HUDEP-2 (cell line): ENCODE measurements around the gene PSME3IP1.
"Not testable (repeated sequence)": the region's sequence is repeated elsewhere in the genome, so short reads cannot be mapped to it uniquely, and the experiment has no call there.

ENCODE experiments used
- DNase-seq, 76 experiments: peaks; one replicate each; lab custom pipeline; 2025; ENCODE audit not compliant: unreplicated experiment in 76 of 76; lab: John Stamatoyannopoulos, UW

PSME3IP1 gene

DNA sequence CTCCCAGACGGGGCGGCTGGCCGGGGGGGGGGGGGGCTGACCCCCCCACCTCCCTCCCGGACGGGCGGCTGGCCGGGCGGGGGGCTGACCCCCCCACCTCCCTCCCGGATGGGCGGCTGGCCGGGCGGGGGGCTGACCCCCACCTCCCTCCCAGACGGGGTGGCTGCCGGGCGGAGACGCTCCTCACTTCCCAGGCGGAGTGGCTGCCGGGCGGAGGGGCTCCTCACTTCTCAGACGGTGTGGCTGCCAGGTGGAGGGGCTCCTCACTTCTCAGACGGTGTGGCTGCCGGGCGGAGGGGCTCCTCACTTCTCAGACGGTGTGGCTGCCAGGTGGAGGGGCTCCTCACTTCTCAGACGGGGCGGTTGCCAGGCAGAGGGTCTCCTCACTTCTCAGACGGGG, 15.1 kb upstream of the PSME3IP1 start:
- DNase-seq = not testable (repeated sequence)

DNA sequence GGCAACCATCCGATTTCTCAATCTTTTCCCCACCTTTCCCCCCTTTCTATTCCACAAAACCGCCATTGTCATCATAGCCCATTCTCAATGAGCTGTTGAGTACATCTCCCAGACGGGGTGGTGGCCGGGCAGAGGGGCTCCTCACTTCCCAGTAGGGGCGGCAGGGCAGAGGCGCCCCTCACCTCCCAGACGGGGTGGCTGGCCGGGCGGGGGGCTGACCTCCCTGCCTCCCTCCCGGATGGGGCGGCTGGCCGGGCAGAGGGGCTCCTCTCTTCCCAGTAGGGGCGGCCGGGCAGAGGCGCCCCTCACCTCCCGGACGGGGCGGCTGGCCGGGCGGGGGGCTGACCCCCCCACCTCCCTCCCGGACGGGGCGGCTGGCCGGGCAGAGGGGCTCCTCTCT, 14.5 kb upstream of the PSME3IP1 start:
- DNase-seq = not testable (repeated sequence)

DNA sequence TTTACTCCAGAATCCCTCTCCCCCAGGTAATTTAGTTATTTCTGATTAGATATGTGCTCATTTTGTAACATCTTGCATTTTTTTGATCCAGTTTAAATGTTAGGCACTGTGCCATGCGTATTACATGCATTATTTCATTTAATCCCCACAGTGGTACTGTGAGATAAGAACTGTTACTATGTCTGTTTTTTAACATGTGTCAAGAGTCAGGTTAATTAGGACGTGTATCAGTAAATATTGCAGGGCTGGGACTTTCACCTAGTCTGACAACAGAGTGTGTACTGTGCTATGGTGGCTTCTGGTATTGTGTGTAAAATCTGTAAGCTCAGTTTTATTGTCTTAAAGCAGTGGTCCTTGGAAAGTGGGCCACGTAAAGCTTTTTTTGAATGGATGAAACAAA, 10.9 kb upstream of the PSME3IP1 start:
- DNase-seq = peak in 2 of 76 experiments; percentile 4 to 7

DNA sequence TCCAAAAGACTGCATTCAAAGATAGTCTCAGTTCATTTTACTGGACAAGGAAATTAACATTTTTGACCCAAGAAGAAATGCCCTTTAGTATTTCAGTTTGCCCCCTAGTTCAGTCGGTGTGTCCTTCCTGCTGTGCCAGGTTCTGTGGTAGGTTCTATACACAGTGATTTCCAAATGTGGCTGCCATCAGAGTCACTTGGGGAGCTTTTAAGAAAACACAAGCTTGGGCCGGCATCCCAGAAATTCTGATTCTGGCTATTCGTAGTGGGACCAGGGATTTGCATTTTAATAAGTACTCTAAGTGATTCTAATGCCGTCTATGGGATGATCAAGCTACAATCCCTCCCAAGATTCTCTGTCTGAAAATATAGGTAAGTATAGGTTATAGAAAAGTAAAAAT, 10.4 kb upstream of the PSME3IP1 start:
- DNase-seq = no peak

DNA sequence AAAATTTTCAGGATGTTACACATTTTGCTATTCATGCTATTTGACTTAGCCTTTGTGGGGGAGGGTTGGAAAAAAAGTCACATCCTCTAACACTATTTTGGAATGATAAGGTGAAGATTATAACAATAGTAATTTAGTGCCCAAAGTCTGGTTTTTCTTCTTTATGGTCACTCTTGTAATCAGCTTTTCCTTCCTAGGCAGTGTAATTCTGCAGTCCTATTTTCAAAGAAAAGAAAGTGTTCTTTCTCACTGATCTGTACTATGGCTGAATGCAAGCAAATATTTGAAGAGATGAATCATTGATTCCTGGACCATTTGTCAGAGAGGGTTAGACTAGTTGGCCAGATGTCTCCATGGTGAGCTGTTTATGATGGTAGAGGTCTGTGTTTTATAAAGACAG, 8.7 kb upstream of the PSME3IP1 start:
- DNase-seq = no peak

DNA sequence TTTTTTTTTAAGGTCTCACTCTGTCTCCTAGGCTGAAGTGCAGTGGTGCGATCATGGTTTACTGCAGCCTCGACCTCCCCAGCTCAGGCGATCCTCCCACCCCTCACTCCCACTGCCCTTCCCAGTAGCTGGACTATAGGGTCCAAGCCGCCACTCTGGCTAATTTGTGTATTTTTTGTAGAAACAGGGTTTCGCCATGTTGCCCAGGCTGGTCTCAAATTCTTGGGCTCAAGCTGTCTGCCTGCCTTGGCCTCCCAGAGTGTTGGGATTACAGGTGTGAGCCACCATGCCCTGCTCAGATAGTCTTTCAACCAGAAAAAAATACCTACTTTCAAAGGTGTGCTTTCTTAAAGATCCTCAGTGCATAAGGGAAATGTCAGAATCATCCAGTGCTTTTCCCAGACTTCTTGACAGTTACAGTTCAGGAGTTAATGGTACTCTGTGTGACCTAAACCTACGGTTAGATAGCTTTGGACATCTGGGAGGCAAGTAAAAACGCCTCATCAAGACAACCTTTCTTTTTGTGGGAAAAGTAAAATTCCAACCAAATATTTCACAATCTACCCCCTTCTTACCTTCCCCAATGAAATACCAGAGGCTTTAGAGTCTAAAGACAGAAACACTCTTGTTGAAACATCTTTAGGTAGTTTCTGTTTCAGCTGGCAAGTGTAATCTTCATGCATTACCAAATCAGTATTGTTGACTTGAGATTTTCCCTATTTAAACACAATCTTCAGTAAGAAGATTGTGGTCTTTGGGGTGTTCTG, 7.1 kb upstream of the PSME3IP1 start:
- no peak for DNase-seq

DNA sequence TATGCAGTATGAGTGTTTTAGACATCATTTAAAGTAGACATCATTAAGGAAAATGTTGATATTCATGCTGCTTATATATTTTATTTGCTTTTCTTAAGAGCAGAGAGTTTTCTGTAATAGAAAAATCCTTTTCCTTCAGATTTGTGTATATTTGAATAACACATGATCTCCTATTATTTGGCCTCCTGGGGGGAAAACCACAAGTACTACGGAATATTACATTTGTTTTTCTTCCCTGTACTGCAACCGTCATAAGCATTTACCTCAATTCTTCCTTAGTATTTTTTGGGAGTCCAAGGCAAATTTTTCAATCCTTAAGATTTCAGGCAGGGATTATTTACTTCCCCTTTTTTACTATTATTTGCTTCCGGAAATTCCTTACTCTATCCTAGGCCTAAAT, 6.3 kb upstream of the PSME3IP1 start:
- no peak for DNase-seq

DNA sequence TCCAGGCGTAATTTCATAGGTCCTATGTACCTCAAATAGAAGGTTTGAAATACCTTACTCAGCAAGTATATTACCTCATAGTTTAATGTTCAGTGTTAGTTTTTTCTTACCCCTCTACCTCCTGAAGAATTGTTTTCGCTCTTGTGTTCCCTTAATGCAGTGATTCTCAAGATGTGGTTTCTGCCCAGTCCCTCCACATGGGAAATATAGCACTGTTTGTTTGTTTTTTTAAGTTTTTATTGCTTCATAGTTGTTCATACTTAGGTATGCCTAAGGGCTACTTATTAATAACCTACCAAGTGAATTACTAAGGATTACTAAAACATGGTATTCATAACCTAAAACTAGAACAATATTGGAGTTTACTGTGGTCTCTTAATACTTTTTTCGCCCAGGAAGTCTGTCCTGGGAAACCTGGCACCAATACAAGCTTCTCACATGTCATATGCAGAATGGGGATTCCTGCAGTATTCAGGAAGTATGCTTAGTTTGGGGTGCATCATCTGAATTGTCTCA, 5.3 kb upstream of the PSME3IP1 start:
- DNase-seq = no peak

DNA sequence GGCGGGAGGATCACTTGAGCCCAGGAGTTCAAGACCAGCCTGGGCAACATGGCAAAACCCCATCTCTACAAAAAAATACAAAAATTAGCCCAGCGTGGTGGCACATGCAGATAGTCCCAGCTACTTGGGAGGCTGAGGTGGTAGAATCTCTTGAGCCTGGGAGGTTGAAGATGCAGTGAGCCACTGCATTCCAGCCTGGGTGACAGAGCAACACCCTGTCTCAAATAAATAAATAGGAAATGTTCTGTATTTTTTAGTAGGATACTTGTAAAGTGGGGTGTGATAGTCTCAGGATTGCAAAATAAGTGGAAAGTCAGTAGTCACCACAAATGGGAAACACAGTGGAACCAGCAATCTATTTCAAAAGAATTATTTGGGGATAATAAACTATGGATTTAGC, 4.3 kb upstream of the PSME3IP1 start:
- DNase-seq = no peak

DNA sequence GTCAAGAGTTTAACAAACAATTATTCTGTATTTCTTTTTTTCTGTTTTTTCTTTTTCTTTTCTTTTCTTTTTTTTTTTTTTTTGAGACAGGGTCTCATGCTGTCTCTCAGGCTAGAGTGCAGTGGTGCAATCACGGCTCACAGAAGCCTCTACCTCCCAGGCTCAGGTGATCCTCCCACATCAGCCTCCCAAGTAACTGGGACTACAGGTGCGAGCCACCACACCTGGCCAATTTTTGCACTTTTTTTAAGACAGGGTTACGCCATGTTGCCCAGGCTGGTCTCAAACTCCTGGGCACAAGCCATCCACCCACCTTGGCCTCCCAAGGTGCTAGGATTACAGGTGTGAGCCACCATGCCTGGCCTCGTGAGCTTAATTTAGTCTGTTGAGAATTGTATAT, 3.7 kb upstream of the PSME3IP1 start:
- DNase-seq = not testable (repeated sequence)

DNA sequence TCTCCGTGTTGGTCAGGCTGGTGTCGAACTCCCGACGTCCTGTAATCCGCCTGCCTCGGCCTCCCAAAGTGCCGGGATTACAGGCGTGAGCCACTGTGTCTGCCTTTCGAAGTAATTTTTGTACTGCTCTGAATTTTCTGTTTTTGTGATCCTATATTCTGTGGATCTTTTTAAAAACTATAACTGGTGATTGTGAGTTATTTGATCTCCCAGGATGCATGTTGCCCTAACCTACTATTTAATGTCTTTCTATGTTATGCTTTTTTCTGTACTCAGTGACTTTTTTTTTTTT, 2.8 kb upstream of the PSME3IP1 start:
- no peak for DNase-seq

DNA sequence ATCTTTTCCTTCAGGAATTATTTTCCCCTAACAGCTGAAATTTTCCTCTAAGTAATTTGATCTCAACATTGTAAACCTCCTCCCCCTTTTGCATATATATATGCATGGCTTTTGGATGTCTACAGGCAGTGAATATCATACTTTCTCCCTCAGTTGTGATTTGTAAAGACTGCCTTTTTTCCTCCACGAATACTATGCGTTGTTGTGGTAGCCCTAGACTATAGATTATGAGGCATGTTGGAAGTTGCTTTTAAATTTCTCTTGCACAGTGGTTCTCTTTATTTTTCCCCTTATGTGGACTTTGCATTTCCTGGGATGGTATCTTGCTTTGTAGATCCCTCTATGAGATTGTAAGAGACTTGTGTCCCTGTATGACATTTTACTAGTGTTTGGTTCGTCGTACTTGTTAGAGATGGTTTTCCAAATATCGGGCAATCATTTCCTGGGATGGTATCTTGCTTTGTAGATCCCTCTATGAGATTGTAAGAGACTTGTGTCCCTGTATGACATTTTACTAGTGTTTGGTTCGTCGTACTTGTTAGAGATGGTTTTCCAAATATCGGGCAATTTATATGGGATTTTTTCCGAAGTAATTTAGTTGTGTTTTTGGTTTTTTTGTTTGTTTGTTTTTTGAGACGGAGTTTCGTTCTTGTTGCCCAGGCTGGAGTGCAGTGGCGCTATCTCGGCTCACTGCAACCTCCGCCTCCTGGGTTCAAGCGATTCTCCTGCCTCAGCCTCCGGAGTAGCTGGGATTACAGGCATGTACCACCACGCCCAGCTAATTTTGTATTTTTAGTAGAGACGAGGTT, 2.3 kb upstream of the PSME3IP1 start:
- DNase-seq = not testable (repeated sequence)

DNA sequence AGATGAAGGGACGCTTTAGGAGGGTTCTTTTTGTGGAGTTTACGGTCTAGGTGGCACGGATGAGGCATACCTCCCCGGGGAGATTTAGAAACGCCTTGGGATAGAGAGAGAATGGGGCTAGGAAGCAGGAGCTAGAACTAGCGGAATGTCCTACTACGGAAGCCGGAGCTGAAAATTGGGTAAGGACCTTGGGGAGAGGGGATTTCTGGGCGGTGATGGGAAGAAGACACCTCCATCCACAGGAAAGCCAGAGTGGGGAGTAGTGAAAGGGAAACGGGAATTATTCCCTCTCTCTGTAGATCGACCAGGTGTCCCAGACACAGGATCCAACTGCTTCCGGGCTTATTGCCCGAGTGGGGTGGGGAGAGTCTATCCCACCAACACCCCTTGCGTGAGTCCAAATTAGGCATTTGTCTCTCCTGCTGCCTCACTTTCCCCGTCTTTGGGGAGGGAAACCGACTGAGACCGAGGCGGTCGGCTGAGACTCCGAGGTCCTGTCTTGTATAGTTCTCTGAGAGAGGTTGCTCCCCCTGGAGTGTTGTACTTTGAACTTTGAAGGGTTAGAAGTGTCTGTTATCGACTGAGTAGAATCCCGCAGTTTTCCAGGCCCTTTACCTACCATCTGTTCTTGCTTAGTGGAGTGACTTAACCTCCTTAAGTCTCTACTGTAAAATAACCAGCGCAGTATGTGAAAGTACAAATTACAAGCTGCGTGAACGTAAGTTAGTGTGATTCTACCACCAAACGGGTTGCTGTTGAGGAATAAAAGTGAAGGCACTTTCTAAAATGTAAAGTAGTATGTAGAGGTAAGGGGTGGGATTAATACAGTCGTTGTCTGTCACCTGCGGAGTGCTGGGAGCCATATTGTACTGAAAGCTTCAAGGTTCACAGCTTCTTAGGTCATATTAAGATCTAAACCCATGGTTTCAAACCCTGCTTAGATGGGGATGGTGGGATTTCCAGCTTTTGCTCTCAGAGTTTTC, 1.3 kb upstream of the PSME3IP1 start:
- DNase-seq = peak in 22 of 76 experiments; percentile 2 to 31 (median 12)

DNA sequence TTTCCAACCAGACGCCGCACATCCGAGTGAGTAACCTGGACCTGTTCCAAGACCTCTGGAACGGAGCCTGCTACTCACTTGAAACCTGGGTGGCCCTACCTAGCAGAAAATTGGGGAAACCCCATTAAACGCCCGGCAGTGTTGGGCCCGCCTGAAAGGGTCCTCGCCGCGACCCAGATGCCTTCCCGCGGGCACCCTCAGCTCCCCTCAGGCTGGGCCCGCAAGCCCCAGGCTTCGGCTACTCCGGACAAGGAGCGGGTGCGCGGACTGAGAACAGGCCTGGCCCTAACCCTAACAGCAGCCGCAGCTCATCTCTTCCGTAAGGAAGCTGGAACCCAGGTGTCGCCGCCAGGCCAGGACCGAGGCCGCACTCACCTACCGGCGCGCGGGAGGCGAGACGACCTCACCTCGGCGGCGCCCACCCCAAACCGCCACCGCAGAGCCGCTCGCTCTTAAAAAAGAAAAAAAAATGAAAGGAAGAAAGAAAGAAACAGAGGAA, 344 bp downstream of the PSME3IP1 start:
- DNase-seq = peak in 36 of 76 experiments; percentile 2 to 70 (median 24)

DNA sequence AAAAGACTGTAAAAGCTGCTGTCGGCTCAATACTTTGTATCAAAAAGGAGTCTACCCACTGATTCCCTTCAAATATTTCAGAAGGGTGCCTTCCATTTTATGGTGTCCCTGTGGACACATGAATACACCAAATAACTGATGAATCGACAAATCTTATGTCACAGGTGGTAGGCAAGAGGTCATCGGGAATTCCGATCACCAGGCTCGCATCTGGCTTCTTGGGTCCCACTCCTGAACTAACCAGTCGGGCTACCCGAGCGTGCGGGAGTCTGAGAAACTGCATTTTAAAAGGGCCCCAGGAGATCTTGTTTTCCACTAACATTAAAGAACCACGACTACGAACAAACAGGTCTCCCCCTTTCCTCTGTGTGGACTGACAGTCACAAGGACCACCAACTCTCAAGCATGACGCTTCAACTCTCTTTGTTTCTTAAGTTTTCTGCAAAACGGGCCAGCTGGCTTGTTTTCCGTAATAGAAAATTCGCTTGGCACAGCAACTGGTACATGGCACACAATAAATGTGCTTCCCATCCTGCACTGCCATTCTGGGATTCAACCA, 873 bp downstream of the PSME3IP1 start:
- peak in 1 of 76 experiments; percentile 26 for DNase-seq

DNA sequence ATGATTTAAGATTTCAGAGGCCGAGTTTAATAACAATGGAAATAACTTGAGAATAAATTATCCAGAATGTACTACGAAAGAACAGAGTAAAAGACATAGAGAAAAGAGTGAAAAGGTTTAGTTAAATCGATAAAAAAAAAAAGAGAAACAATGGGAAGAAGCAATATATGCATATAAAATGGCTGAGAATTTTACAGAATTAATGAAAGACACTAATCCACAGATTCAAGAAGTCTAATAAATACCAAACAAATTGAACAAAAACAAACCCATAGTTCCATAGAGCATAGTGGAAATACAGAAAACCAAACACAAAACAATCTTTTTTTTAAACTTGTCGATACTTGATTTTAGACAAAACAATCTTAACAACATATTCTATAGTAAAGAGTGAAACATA, 1.7 kb downstream of the PSME3IP1 start:
- no peak for DNase-seq

DNA sequence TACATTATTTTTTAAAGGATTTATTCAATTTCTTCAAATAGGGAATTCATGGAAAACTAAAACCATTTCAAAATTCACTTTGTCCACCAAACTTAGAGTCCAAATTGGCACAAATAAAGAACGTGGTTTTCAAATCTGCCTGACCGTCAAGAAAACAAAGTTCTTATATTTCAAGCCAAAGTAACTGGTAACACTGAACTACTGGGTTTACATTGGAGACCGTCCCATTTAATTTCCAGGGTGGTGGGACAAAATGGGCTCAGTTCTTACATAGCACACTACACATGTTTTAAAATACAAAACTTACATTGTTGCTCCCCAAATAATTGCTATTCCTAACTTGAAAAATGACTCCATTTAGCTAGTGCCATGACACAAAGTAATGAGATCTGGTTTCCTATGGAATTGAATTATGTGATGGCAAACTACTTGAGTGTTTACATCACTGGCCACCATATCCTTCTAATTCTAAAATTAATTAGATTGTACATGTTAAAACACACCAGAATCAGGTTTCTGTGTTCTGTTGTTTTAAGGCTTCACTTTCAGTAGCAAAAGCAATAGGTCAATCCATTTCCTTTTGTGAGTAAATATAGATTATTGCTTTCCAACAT, 6.5 kb downstream of the PSME3IP1 start:
- DNase-seq = no peak

DNA sequence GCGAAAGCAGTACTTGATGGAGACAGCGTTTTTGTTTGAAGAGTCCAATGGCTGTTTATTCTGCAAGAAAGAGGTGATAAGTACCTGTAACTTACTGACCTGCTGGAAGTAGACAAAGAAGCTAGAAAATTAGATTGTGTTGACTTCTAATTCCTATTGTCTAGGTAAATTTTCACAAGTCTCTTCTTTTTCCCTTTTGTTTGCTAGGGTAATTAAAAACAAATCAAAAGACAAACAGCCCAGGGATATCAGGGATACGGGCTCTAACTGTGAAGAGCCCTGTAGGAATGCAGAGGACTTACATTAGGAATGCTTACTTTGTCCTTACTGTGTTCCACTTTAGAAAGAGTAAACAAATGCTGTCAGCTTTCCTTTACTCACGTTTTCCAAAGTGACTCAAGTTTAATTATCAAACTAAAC, 7.0 kb downstream of the PSME3IP1 start:
- DNase-seq = no peak

DNA sequence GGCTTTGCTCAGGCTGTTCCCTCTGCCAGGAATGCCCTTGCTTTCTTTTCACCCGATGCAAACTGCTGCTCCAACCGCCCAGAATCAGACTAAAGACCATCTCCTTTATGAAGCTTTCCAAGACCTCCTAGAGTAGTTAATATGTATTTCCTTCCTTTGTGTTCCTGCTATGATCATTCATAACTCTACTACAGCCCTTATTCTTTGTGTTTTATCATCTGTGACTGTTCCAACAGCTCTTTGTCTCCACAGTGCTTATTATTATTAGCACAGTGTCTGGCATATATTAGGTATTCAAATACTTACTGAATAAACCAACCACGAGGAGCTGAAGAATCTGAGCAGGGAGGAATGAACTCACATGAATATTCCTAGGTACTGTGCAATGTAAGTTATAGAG, 7.6 kb downstream of the PSME3IP1 start:
- no peak for DNase-seq

DNA sequence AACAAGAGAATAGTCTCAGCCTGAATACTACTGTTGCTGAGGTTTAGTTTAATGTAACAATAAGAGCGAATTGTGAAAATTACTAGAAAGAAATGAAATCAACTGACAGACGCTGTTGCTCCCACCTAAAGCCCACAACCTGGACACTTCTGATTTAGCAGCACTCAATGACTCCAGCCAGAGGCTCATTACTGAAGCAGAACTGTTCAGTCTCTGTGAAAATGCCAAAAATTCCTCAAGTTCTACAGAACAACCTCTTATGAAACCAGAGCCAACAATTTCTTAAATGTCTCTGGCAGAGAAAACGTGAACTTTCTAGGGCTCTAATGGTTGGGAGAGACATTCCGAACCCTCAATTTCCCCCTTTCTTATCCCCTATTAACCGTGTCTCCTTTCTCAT, 9.9 kb downstream of the PSME3IP1 start:
- DNase-seq = no peak
